GM19043 (cell line): Measurements from ENCODE around the gene CD109.
"Not testable (repeated sequence)": the region's sequence is repeated elsewhere in the genome, so short reads cannot be mapped to it uniquely, and the experiment has no call there.

Experiments used
- ATAC-seq: cut with Tn5 transposase; IDR thresholded peaks from one replicate; pipeline ENCODE4 v1.9.1; 2021; ENCODE audit warnings: low read depth; ENCODE audit not compliant: unreplicated experiment

CD109 gene

GRCh38 chr6:73844696-73845095 is 148.7 kb downstream of the CD109 start:
- not testable (repeated sequence) for ATAC-seq

- ATAC-seq, result not testable (repeated sequence)
Measured at GRCh38 chr6:73851048-73851447, 155.0 kb downstream of the CD109 start.

DNA sequence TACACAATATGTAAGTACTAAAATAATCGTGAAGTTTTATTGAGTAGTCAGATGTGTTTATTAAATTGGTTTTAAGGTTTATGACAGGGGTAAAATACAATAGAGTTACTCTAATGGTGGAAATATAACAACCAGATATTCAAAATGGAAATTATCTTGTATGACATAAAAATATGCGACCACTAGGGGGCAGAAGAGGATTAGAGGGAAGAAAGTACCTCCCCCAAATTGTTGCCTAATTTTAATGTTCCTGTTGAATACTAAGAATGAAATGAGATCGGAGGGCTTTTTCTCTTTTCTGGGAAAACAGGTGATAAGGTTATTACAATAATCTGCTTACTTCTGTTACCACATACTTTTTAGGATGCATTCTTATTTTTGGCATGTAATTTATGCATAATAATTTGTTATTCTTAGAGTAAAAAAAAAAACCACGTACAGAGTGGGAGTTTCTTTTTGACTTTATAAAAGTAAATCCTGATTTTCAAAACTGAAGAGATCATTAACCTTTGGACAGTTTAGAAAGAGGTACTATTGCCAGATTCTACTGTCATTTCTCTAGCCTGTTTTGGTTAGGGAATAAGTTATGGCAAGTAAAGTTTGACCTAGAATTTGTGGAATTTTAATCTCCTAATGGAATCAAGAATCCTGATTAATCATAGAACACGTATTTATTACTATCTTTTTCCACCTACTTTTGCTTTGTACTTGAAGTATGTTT is 159.2 kb downstream of the CD109 start:
- no peak for ATAC-seq

GRCh38 chr6:73857341-73857890 is 161.4 kb downstream of the CD109 start:
- ATAC-seq, result no peak

GRCh38 chr6:73858376-73858775 is 162.4 kb downstream of the CD109 start:
- no peak for ATAC-seq

GRCh38 chr6:73860303-73860702 is 164.3 kb downstream of the CD109 start:
- ATAC-seq, result no peak

GRCh38 chr6:73866305-73866704 is 170.3 kb downstream of the CD109 start:
- no peak for ATAC-seq

GRCh38 chr6:73867411-73867810 is 171.4 kb downstream of the CD109 start:
- no peak for ATAC-seq

- ATAC-seq, result no peak
Measured at GRCh38 chr6:73870907-73871306, 174.9 kb downstream of the CD109 start.

- no peak for ATAC-seq
Measured at GRCh38 chr6:73873081-73873480, 177.1 kb downstream of the CD109 start.
